Loucy (cell line): ENCODE data around the gene TXNDC11.

Source experiments
- H2AFZ ChIP-seq: fragments of 200-600 bp; sonication (generic); 2 replicates; pipeline ENCODE4 v1.6.0; 2016; ENCODE audit warnings: antibody characterized with exemption, mild to moderate bottlenecking, low read length, moderate library complexity
- H3F3A ChIP-seq: fragments of 200-600 bp; 2 replicates; pipeline ENCODE4 v1.6.0; 2016; ENCODE audit warnings: antibody characterized with exemption, low read depth, mild to moderate bottlenecking
- H3K27me3 ChIP-seq: fragments of 200-600 bp; sonication (generic); 2 replicates; pipeline ENCODE4 v1.6.1; 2014; ENCODE audit warnings: low read length, mild to moderate bottlenecking; ENCODE audit not compliant: insufficient read depth, poor library complexity, severe bottlenecking
- H3K36me3 ChIP-seq: fragments of 200-600 bp; sonication (generic); 2 replicates; pipeline ENCODE4 v1.6.1; 2016; ENCODE audit warnings: low read length; ENCODE audit not compliant: insufficient read depth
- H3K4me1 ChIP-seq: fragments of 200-600 bp; sonication (generic); 2 replicates; pipeline ENCODE4 v1.5.1; 2014; ENCODE audit warnings: low read length, mild to moderate bottlenecking; ENCODE audit not compliant: insufficient read depth, poor library complexity, severe bottlenecking
- H3K4me2 ChIP-seq: fragments of 200-600 bp; sonication (generic); 2 replicates; pipeline ENCODE4 v1.6.0; 2014; ENCODE audit warnings: antibody characterized with exemption, low read length, low read depth, mild to moderate bottlenecking; ENCODE audit not compliant: poor library complexity, severe bottlenecking
- H3K4me3 ChIP-seq: fragments of 200-600 bp; sonication (generic); 2 replicates; pipeline ENCODE4 v1.5.1; 2014; ENCODE audit warnings: low read length, mild to moderate bottlenecking, mixed read lengths; ENCODE audit not compliant: poor library complexity, severe bottlenecking
- H3K79me2 ChIP-seq: fragments of 200-600 bp; sonication (generic); 2 replicates; pipeline ENCODE4 v1.6.1; 2014; ENCODE audit warnings: low read length; ENCODE audit not compliant: insufficient read depth
- H3K9ac ChIP-seq: fragments of 200-600 bp; sonication (generic); 2 replicates; pipeline ENCODE4 v1.6.0; 2014; ENCODE audit warnings: mild to moderate bottlenecking, low read depth, low read length, moderate library complexity; ENCODE audit not compliant: poor library complexity, severe bottlenecking
- H3K9me2 ChIP-seq: fragments of 200-600 bp; sonication (generic); replicated peaks from 2 replicates; pipeline ENCODE4 v1.6.1; 2016; ENCODE audit warnings: low read depth, low read length, mixed read lengths
- H3K9me3 ChIP-seq: fragments of 200-600 bp; sonication (generic); 2 replicates; pipeline ENCODE4 v1.6.1; 2014; ENCODE audit warnings: mild to moderate bottlenecking, antibody characterized with exemption, low read length, low read depth; ENCODE audit not compliant: insufficient read depth
- H4K20me1 ChIP-seq: fragments of 200-600 bp; sonication (generic); 2 replicates; pipeline ENCODE4 v1.6.0; 2014; ENCODE audit warnings: antibody characterized with exemption, low read length, mild to moderate bottlenecking; ENCODE audit not compliant: insufficient read depth, poor library complexity, severe bottlenecking
- EZH2phosphoT487 ChIP-seq: fragments of 200-600 bp; IDR thresholded peaks from 2 replicates; pipeline ENCODE4 v1.6.1; 2018; ENCODE audit warnings: antibody characterized with exemption, mild to moderate bottlenecking, moderate library complexity, borderline replicate concordance
- TF ChIP-seq, protein P1 (sequence below): fragments of 200-600 bp; sonication (generic); conservative IDR thresholded peaks from 2 replicates; pipeline ENCODE4 v1.5.1; 2014; ENCODE audit warnings: mild to moderate bottlenecking, antibody characterized with exemption, low read length

TXNDC11 gene

DNA sequence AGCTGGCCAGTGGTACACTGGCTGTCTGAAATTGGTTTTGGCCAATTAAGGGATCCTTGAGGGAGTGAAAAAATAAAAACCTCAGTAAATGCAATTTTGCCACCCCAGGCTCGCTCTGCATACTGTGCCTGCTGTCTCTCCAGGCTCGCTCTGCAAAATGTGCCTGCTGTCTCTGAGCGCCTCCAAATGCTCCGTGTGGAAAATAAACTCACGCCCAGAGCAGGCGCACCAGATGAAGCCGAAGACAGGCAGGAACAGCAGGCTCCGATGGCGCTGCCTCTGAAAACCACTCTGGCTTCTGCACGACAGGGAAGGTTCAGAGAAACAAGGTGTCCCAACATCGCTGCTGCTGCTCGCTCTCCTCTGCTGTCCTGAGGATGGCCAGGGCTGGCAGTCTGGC, 45.3 kb downstream of the TXNDC11 start:
- no peak overlapping the region for H2AFZ ChIP-seq
- no peaks in the 10 kb centered on the region for H4K20me1 ChIP-seq
- TF ChIP-seq, protein P1, sequence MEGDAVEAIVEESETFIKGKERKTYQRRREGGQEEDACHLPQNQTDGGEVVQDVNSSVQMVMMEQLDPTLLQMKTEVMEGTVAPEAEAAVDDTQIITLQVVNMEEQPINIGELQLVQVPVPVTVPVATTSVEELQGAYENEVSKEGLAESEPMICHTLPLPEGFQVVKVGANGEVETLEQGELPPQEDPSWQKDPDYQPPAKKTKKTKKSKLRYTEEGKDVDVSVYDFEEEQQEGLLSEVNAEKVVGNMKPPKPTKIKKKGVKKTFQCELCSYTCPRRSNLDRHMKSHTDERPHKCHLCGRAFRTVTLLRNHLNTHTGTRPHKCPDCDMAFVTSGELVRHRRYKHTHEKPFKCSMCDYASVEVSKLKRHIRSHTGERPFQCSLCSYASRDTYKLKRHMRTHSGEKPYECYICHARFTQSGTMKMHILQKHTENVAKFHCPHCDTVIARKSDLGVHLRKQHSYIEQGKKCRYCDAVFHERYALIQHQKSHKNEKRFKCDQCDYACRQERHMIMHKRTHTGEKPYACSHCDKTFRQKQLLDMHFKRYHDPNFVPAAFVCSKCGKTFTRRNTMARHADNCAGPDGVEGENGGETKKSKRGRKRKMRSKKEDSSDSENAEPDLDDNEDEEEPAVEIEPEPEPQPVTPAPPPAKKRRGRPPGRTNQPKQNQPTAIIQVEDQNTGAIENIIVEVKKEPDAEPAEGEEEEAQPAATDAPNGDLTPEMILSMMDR = no peak
- TF ChIP-seq EZH2phosphoT487 = no peak
- H3F3A ChIP-seq = no peaks in the 10 kb centered on the region
- H3K9me2 ChIP-seq = no peaks in the 10 kb centered on the region
- H3K79me2 ChIP-seq = no peaks in the 10 kb centered on the region
- H3K27me3 ChIP-seq = no peaks in the 10 kb centered on the region
- no peak overlapping the region for H3K9ac ChIP-seq
- no peak overlapping the region for H3K4me3 ChIP-seq
- no peaks in the 10 kb centered on the region for H3K4me1 ChIP-seq
- H3K4me2 ChIP-seq = no peak overlapping the region
- H3K36me3 ChIP-seq = peaks cover 38% of the 10 kb centered on the region; the same call in 1 of the 2 replicates
- no peaks in the 10 kb centered on the region for H3K9me3 ChIP-seq

DNA sequence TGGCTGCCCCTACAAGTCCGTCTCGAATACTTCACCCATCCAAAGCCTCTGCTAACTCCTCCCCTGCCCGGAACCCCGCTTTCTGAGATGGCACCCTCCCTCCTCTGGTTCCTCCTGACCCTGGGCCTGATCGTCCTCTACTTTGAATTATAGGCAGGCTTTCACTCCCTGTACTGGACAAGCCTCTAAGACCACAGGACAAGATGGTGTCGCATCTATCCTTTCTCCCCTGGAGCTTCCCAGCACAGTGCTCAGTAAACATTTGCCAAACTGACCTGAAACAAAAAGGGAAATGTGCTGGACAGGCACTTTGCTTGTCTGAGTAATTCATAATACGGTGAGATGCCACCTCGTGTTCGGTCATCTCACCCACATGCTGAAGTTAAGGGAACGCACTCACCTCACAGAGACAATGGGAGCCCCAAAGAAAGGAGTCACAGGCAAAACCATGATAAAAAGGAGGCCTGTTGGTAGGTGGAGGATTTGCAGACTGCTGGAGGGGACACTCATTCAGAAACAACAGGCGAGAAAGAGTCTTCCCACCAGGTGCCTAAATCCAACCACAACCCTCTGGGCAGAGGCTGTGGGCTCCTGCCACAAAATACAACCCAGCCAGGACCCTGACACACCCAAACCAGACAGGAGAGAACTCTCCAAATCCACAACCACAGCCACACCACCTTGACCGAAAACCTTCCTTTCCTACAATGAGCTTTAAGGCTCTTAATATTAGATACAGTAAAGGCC, 46.2 kb downstream of the TXNDC11 start:
- Histone ChIP-seq H3F3A (no peaks in the 10 kb centered on the region), H3K27me3 (no peaks in the 10 kb centered on the region), H3K9me2 (no peaks in the 10 kb centered on the region), H2AFZ (no peak overlapping the region), H3K79me2 (no peaks in the 10 kb centered on the region), H3K9ac (no peak overlapping the region), H4K20me1 (no peaks in the 10 kb centered on the region), H3K4me2 (no peak overlapping the region), H3K9me3 (no peaks in the 10 kb centered on the region), H3K4me1 (no peaks in the 10 kb centered on the region), H3K36me3 (peaks cover 46% of the 10 kb centered on the region; the same call in 1 of the 2 replicates), H3K4me3 (no peak overlapping the region)
- TF ChIP-seq EZH2phosphoT487 = no peak
- TF ChIP-seq, protein P1 = no peak

DNA sequence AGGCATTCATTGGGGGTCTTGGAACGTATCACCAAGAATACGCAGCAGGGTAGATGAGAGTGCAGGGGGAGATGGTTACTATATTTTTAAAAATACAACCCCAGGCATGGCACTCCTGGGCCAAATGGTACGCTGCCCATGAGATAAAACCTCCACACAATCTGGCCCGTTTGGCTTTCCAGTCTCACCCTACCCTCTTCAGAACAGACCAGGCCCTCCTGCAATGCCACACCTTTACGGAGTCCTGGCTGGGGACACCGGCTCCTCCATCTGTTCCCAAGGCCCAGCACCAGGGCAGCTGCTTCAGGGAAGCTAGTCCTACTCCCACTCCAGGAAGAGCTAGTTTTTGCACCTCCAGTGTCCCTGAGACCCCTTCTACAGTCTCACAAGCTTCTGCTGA, 50.0 kb downstream of the TXNDC11 start:
- no peak overlapping the region for H2AFZ ChIP-seq
- no peak overlapping the region for H3K4me3 ChIP-seq
- no peaks in the 10 kb centered on the region for H3K79me2 ChIP-seq
- no peaks in the 10 kb centered on the region for H3F3A ChIP-seq
- no peaks in the 10 kb centered on the region for H3K9me2 ChIP-seq
- no peaks in the 10 kb centered on the region for H4K20me1 ChIP-seq
- H3K9ac ChIP-seq = no peak overlapping the region
- H3K36me3 ChIP-seq = peaks cover 47% of the 10 kb centered on the region; the same call in 1 of the 2 replicates
- H3K4me2 ChIP-seq = no peak overlapping the region
- no peaks in the 10 kb centered on the region for H3K4me1 ChIP-seq
- TF ChIP-seq EZH2phosphoT487 = no peak
- TF ChIP-seq, protein P1 = no peak
- no peaks in the 10 kb centered on the region for H3K9me3 ChIP-seq
- no peaks in the 10 kb centered on the region for H3K27me3 ChIP-seq
